ENCODE results near the gene PRSS36. TPM values are rescaled to one million over a fixed set of nuclear protein-coding genes. Genes with fewer than 3 reads are reported as not detected.

Gene PRSS36
- total RNA-seq, 1 donor from 2014 or later: 0.68 TPM

- H3K36me3 Mint-ChIP-seq (ENCODE audit: low read depth): no peaks in the 10 kb centered on the region
These were observed 14.2 kb downstream of the PRSS36 start, which contains the start of gene PRSS8 for GRCh38 chr16:31135535-31136286. Gene PRSS8, minus strand, starts transcription at chr16:31135727. Its CDS starts 229 bp downstream, at chr16:31135498.

GRCh38 chr16:31134625-31135534 is 15.0 kb downstream of the PRSS36 start:
- Mint-ChIP-seq H3K4me1 (peaks cover 21% of the 10 kb centered on the region), H3K4me3 (no peak overlapping the region), H3K36me3 (ENCODE audit: low read depth) (no peaks in the 10 kb centered on the region), H3K27ac (ENCODE audit: unreplicated experiment) (no peak overlapping the region), H3K27me3 (ENCODE audit: low read depth) (peaks cover 12% of the 10 kb centered on the region), H3K9me3 (no peaks in the 10 kb centered on the region)
- TF ChIP-seq CTCF (conservative IDR thresholded peaks at IDR 0.05): no peak
- DNase-seq (ENCODE audit: low read depth, low spot score): no peak

More at GRCh38 chr16:31135535-31136286, 14.2 kb downstream of the PRSS36 start, which contains the start of gene PRSS8:
- H3K27me3 Mint-ChIP-seq (ENCODE audit: low read depth): peaks cover 12% of the 10 kb centered on the region
- H3K4me3 Mint-ChIP-seq: peak within 1 kb of the TSS; percentile 36
- H3K27ac Mint-ChIP-seq (ENCODE audit: unreplicated experiment): peak within 1 kb of the TSS; percentile 60
- no peaks in the 10 kb centered on the region for H3K9me3 Mint-ChIP-seq
- TF ChIP-seq CTCF (conservative IDR thresholded peaks at IDR 0.05): no peak
- peaks cover 21% of the 10 kb centered on the region for H3K4me1 Mint-ChIP-seq
- no peak for DNase-seq (ENCODE audit: low read depth, low spot score)

- H3K36me3 Mint-ChIP-seq (ENCODE audit: low read depth): no peaks in the 10 kb centered on the region
- H3K4me1 Mint-ChIP-seq: peaks cover 21% of the 10 kb centered on the region
- H3K4me3 Mint-ChIP-seq: peak overlapping the region; percentile 36
- peak overlapping the region; percentile 7 for H3K27ac Mint-ChIP-seq (ENCODE audit: unreplicated experiment)
- no peak for DNase-seq (ENCODE audit: low read depth, low spot score)
- H3K27me3 Mint-ChIP-seq (ENCODE audit: low read depth): peaks cover 12% of the 10 kb centered on the region
- H3K9me3 Mint-ChIP-seq: no peaks in the 10 kb centered on the region
- no peak for TF ChIP-seq CTCF (conservative IDR thresholded peaks at IDR 0.05)
These were observed 15.7 kb downstream of the PRSS36 start for GRCh38 chr16:31134091-31134571.

GRCh38 chr16:31133046-31133501 is 16.8 kb downstream of the PRSS36 start:
- peak overlapping the region; percentile 7 for H3K27ac Mint-ChIP-seq (ENCODE audit: unreplicated experiment)
- peaks cover 21% of the 10 kb centered on the region for H3K4me1 Mint-ChIP-seq
- TF ChIP-seq CTCF (conservative IDR thresholded peaks at IDR 0.05): no peak
- H3K36me3 Mint-ChIP-seq (ENCODE audit: low read depth): no peaks in the 10 kb centered on the region
- H3K27me3 Mint-ChIP-seq (ENCODE audit: low read depth): peaks cover 12% of the 10 kb centered on the region
- no peaks in the 10 kb centered on the region for H3K9me3 Mint-ChIP-seq
- no peak overlapping the region for H3K4me3 Mint-ChIP-seq
- no peak for DNase-seq (ENCODE audit: low read depth, low spot score)

- peak overlapping the region; percentile 19 for H3K27ac Mint-ChIP-seq (ENCODE audit: unreplicated experiment)
These were observed 17.4 kb downstream of the PRSS36 start for GRCh38 chr16:31132303-31132979.

More at GRCh38 chr16:31132303-31132979, 17.4 kb downstream of the PRSS36 start:
- no peak overlapping the region for H3K4me3 Mint-ChIP-seq
- TF ChIP-seq CTCF (conservative IDR thresholded peaks at IDR 0.05): no peak
- H3K27me3 Mint-ChIP-seq (ENCODE audit: low read depth): peaks cover 12% of the 10 kb centered on the region
- no peaks in the 10 kb centered on the region for H3K9me3 Mint-ChIP-seq
- peaks cover 21% of the 10 kb centered on the region for H3K4me1 Mint-ChIP-seq
- H3K36me3 Mint-ChIP-seq (ENCODE audit: low read depth): no peaks in the 10 kb centered on the region
- DNase-seq (ENCODE audit: low read depth, low spot score): no peak
